ENCODE measurements around the gene TMC2. TPM values are rescaled to one million over a fixed set of nuclear protein-coding genes. Genes with fewer than 3 reads are reported as not detected.

The TMC2 gene
- total RNA-seq, 1 experiment from 2014 or later: not detected

- TF ChIP-seq, protein P1, sequence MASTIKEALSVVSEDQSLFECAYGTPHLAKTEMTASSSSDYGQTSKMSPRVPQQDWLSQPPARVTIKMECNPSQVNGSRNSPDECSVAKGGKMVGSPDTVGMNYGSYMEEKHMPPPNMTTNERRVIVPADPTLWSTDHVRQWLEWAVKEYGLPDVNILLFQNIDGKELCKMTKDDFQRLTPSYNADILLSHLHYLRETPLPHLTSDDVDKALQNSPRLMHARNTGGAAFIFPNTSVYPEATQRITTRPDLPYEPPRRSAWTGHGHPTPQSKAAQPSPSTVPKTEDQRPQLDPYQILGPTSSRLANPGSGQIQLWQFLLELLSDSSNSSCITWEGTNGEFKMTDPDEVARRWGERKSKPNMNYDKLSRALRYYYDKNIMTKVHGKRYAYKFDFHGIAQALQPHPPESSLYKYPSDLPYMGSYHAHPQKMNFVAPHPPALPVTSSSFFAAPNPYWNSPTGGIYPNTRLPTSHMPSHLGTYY (CRISPR knock-in tag; IDR thresholded peaks at IDR 0.05): no peak
- TF ChIP-seq ZNF317 (CRISPR knock-in tag; IDR thresholded peaks at IDR 0.05; ENCODE audit: borderline replicate concordance, low read depth) (no peak), CREM (CRISPR knock-in tag; IDR thresholded peaks at IDR 0.05) (no peak), MXD4 (CRISPR knock-in tag; IDR thresholded peaks at IDR 0.05; ENCODE audit: borderline replicate concordance) (no peak), KAT7 (CRISPR knock-in tag; IDR thresholded peaks at IDR 0.05; ENCODE audit: borderline replicate concordance) (no peak), GRHL2 (CRISPR knock-in tag; IDR thresholded peaks at IDR 0.05; ENCODE audit: insufficient replicate concordance, severe bottlenecking) (no peak), ZNF281 (CRISPR knock-in tag; IDR thresholded peaks at IDR 0.05) (no peak)
- TF ChIP-seq, protein P2, sequence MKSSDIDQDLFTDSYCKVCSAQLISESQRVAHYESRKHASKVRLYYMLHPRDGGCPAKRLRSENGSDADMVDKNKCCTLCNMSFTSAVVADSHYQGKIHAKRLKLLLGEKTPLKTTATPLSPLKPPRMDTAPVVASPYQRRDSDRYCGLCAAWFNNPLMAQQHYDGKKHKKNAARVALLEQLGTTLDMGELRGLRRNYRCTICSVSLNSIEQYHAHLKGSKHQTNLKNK (CRISPR knock-in tag; IDR thresholded peaks at IDR 0.05): no peak
Measured at GRCh38 chr20:2537101-2537500, 728 bp downstream of the TMC2 start (continued).

DNA sequence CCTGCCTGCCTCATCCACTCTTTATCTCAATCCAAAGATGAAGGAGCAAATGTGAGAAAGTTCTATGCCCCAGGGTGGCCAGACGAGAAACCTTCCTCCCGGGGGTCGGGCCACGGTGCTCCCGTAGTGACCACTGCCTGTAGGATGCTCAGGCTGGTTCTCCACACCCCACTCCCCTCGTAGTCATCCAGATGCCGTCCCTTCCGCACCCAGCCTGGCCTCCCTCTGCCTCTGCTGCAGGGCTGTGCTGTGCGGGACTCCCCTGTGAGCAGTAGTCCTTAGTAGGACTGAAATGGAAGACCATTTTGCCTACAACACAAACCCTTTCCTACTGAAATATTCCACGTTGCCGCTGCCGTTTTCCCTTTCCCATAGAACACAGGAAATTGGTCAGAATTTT, 2.0 kb downstream of the TMC2 start:
- POLR2A ChIA-PET: no interaction called here
- peaks cover 10% of the 10 kb centered on the region for H3K27me3 Mint-ChIP-seq (ENCODE audit: low read depth)
- DNase-seq (ENCODE audit: low spot score) (no peak), ATAC-seq (no peak)
- CTCF ChIA-PET: interaction anchor here (0.8 kb wide), 1 partner anchor 14 kb away, joined by 3 read pairs; no protein-coding TSS in a partner anchor
- no peak overlapping the region for H3K27ac Mint-ChIP-seq
- no peaks in the 10 kb centered on the region for H3K9me3 Mint-ChIP-seq
- no peak overlapping the region for H3K4me3 Mint-ChIP-seq
- no peaks in the 10 kb centered on the region for H3K36me3 Mint-ChIP-seq
- peaks cover 14% of the 10 kb centered on the region for H3K4me1 Mint-ChIP-seq
- TF ChIP-seq ZNF532 (CRISPR knock-in tag; IDR thresholded peaks at IDR 0.05; ENCODE audit: borderline replicate concordance): no peak
- TF ChIP-seq TP53 (CRISPR knock-in tag; IDR thresholded peaks at IDR 0.05): no peak

GRCh38 chr20:2538931-2539720, 2.8 kb downstream of the TMC2 start:
- no peak overlapping the region for H3K27ac Mint-ChIP-seq
- H3K9me3 Mint-ChIP-seq: no peaks in the 10 kb centered on the region
- H3K27me3 Mint-ChIP-seq (ENCODE audit: low read depth): peaks cover 7% of the 10 kb centered on the region
- TF ChIP-seq, protein P3, sequence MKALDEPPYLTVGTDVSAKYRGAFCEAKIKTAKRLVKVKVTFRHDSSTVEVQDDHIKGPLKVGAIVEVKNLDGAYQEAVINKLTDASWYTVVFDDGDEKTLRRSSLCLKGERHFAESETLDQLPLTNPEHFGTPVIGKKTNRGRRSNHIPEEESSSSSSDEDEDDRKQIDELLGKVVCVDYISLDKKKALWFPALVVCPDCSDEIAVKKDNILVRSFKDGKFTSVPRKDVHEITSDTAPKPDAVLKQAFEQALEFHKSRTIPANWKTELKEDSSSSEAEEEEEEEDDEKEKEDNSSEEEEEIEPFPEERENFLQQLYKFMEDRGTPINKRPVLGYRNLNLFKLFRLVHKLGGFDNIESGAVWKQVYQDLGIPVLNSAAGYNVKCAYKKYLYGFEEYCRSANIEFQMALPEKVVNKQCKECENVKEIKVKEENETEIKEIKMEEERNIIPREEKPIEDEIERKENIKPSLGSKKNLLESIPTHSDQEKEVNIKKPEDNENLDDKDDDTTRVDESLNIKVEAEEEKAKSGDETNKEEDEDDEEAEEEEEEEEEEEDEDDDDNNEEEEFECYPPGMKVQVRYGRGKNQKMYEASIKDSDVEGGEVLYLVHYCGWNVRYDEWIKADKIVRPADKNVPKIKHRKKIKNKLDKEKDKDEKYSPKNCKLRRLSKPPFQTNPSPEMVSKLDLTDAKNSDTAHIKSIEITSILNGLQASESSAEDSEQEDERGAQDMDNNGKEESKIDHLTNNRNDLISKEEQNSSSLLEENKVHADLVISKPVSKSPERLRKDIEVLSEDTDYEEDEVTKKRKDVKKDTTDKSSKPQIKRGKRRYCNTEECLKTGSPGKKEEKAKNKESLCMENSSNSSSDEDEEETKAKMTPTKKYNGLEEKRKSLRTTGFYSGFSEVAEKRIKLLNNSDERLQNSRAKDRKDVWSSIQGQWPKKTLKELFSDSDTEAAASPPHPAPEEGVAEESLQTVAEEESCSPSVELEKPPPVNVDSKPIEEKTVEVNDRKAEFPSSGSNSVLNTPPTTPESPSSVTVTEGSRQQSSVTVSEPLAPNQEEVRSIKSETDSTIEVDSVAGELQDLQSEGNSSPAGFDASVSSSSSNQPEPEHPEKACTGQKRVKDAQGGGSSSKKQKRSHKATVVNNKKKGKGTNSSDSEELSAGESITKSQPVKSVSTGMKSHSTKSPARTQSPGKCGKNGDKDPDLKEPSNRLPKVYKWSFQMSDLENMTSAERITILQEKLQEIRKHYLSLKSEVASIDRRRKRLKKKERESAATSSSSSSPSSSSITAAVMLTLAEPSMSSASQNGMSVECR (CRISPR knock-in tag; IDR thresholded peaks at IDR 0.05; ENCODE audit: borderline replicate concordance): no peak
- DNase-seq (ENCODE audit: low spot score) (no peak), ATAC-seq (no peak)
- CTCF ChIA-PET: interaction anchor here (0.6 to 1.7 kb wide), 4 partner anchors 14 to 1316 kb away, joined by 3 to 10 read pairs (median 4); no protein-coding TSS in a partner anchor
- H3K36me3 Mint-ChIP-seq: no peaks in the 10 kb centered on the region
- POLR2A ChIA-PET: interaction anchor here (0.7 to 0.9 kb wide), 2 partner anchors 92 to 203 kb away, joined by 3 to 4 read pairs; no protein-coding TSS in a partner anchor
- peaks cover 8% of the 10 kb centered on the region for H3K4me1 Mint-ChIP-seq
- no peak overlapping the region for H3K4me3 Mint-ChIP-seq

All from WTC11 (cell line).